GM18951 (cell line): ENCODE data around the gene HPSE2.

Source experiments
- POLR2A ChIP-seq: IDR thresholded peaks from 4 replicates; pipeline ENCODE4 v1.6.1; 2011; ENCODE audit warnings: mild to moderate bottlenecking; ENCODE audit not compliant: insufficient read length, insufficient read depth; ENCODE audit errors: extremely low read depth
- in situ Hi-C: fragments of 300-500 bp; cut with MboI; formaldehyde crosslinking; loops from one replicate; pipeline ENCODE4 v1.12.0; 2022; ENCODE audit warnings: low sequenced_read_pairs, mixed read lengths, inconsistent platforms; ENCODE audit not compliant: unreplicated experiment

Gene HPSE2

GRCh38 chr10:98608411-98608810, 627.2 kb downstream of the HPSE2 start:
- TF ChIP-seq POLR2A = no peak
- in situ Hi-C loops = no loop called here

GRCh38 chr10:98602224-98602623, 633.4 kb downstream of the HPSE2 start:
- in situ Hi-C loops = no loop called here
- no peak for TF ChIP-seq POLR2A

- TF ChIP-seq POLR2A = no peak
- in situ Hi-C loops = no loop called here
Measured at GRCh38 chr10:98599032-98599610, 636.5 kb downstream of the HPSE2 start.

- in situ Hi-C loops = no loop called here
- no peak for TF ChIP-seq POLR2A
Measured at GRCh38 chr10:98596404-98596803, 639.2 kb downstream of the HPSE2 start.

- in situ Hi-C loops = no loop called here
- TF ChIP-seq POLR2A = no peak
Measured at GRCh38 chr10:98589691-98590090, 646.0 kb downstream of the HPSE2 start.

- in situ Hi-C loops = no loop called here
- no peak for TF ChIP-seq POLR2A
Measured at GRCh38 chr10:98589007-98589406, 646.6 kb downstream of the HPSE2 start.

- TF ChIP-seq POLR2A = no peak
- in situ Hi-C loops = no loop called here
Measured at GRCh38 chr10:98587156-98587837, 648.4 kb downstream of the HPSE2 start.

- in situ Hi-C loops = no loop called here
Measured at GRCh38 chr10:98586096-98586495, 649.6 kb downstream of the HPSE2 start.

GRCh38 chr10:98582363-98582762, 653.3 kb downstream of the HPSE2 start:
- in situ Hi-C loops = no loop called here
- no peak for TF ChIP-seq POLR2A

More at GRCh38 chr10:98586096-98586495, 649.6 kb downstream of the HPSE2 start:
- TF ChIP-seq POLR2A = no peak

GRCh38 chr10:98577578-98577977, 658.1 kb downstream of the HPSE2 start:
- in situ Hi-C loops = no loop called here

GRCh38 chr10:98577168-98577567, 658.5 kb downstream of the HPSE2 start:
- in situ Hi-C loops = no loop called here
- TF ChIP-seq POLR2A = no peak

More at GRCh38 chr10:98577578-98577977, 658.1 kb downstream of the HPSE2 start:
- no peak for TF ChIP-seq POLR2A

GRCh38 chr10:98576096-98576495, 659.6 kb downstream of the HPSE2 start:
- in situ Hi-C loops = no loop called here

GRCh38 chr10:98572594-98572993, 663.1 kb downstream of the HPSE2 start:
- TF ChIP-seq POLR2A = no peak
- in situ Hi-C loops = no loop called here

More at GRCh38 chr10:98576096-98576495, 659.6 kb downstream of the HPSE2 start:
- TF ChIP-seq POLR2A = no peak

GRCh38 chr10:98570834-98571233, 664.8 kb downstream of the HPSE2 start:
- in situ Hi-C loops = no loop called here
- TF ChIP-seq POLR2A = no peak
